Measurements from ENCODE around the gene DAPK2. TPM values are rescaled to one million over a fixed set of nuclear protein-coding genes. Genes with fewer than 3 reads are reported as not detected.

DAPK2 gene
- total and polyA plus RNA-seq, 2 donors (not counting 1 experiment from before 2014, with no cell fraction given) = 8.3 to 31.9 TPM

- Histone ChIP-seq H3K36me3 (replicated peaks in 1 of 2; ENCODE audit: control extremely low read depth in 1 of 2, control insufficient read depth in 1 of 2, extremely low read depth in 1 of 2, insufficient read depth in 2 of 2, low read length in 1 of 2) (no peaks in the 10 kb centered on the region), H4K20me1 (ENCODE audit: control insufficient read depth, insufficient read depth, low read length, poor library complexity, severe bottlenecking) (no peaks in the 10 kb centered on the region), H3K27ac (ENCODE audit: low read length in 2 of 2) (no peak overlapping the region), H3K4me2 (replicated peaks; ENCODE audit: low read depth, low read length, poor library complexity, severe bottlenecking) (no peak overlapping the region), H3K4me3 (ENCODE audit: control extremely low read depth in 1 of 5, extremely low read depth in 1 of 5, insufficient read depth in 1 of 5, low read depth in 2 of 5, low read length in 4 of 5) (no peak overlapping the region), H3K27me3 (replicated peaks in 1 of 4; ENCODE audit: control extremely low read depth in 1 of 4, control insufficient read depth in 3 of 4, insufficient read depth in 4 of 4, low read length in 3 of 4) (no peaks in the 10 kb centered on the region), H3K9me3 (ENCODE audit: control extremely low read depth in 1 of 3, control insufficient read depth in 2 of 3, insufficient read depth in 1 of 3, low read length in 2 of 3) (no peaks in the 10 kb centered on the region), H2AFZ (ENCODE audit: insufficient read depth, low read depth, low read length, poor library complexity, severe bottlenecking) (no peak overlapping the region), H3K9ac (ENCODE audit: low read length) (no peak overlapping the region), H3K79me2 (ENCODE audit: control insufficient read depth, insufficient read depth, low read length) (no peaks in the 10 kb centered on the region), H3K4me1 (ENCODE audit: control insufficient read depth in 2 of 2, insufficient read depth in 2 of 2, low read length in 2 of 2) (no peaks in the 10 kb centered on the region)
- no peak for TF ChIP-seq CTCF (IDR thresholded peaks at IDR 0.05)
- no peak overlapping the region for H3K27ac Mint-ChIP-seq
- ChIA-PET CTCF (no interaction called here), POLR2A (no interaction called here)
- no peak overlapping the region for H3K4me3 Mint-ChIP-seq
- no peaks in the 10 kb centered on the region for H3K9me3 Mint-ChIP-seq (ENCODE audit: insufficient read depth)
- peaks cover 8% of the 10 kb centered on the region for H3K4me1 Mint-ChIP-seq
- intact Hi-C loops (cut with micrococcal nuclease) = no loop called here
- no peaks in the 10 kb centered on the region for H3K27me3 Mint-ChIP-seq
- DNase-seq (no peak), ATAC-seq (ENCODE audit: low read depth) (no peak)
- WGBS (ENCODE audit: insufficient coverage) = 95% methylated on average over 6 of the region's 8 CpGs
Measured at GRCh38 chr15:63923993-63924950, 122.0 kb downstream of the DAPK2 start.

GRCh38 chr15:63922916-63923315 lies 123.4 kb downstream of the DAPK2 start:
- no peaks in the 10 kb centered on the region for H3K9me3 ChIP-seq (ENCODE audit: control extremely low read depth in 1 of 3, control insufficient read depth in 2 of 3, insufficient read depth in 1 of 3, low read length in 2 of 3)
- H3K9ac ChIP-seq (ENCODE audit: low read length) = no peak overlapping the region
- no peak overlapping the region for H3K27ac ChIP-seq (ENCODE audit: low read length in 2 of 2)
- H3K36me3 ChIP-seq (replicated peaks in 1 of 2; ENCODE audit: control extremely low read depth in 1 of 2, control insufficient read depth in 1 of 2, extremely low read depth in 1 of 2, insufficient read depth in 2 of 2, low read length in 1 of 2) = no peaks in the 10 kb centered on the region
- peak overlapping the region; percentile 16 for H3K27ac Mint-ChIP-seq
- no peak overlapping the region for H2AFZ ChIP-seq (ENCODE audit: insufficient read depth, low read depth, low read length, poor library complexity, severe bottlenecking)
- peaks cover 8% of the 10 kb centered on the region for H3K4me1 Mint-ChIP-seq
- H3K4me2 ChIP-seq (replicated peaks; ENCODE audit: low read depth, low read length, poor library complexity, severe bottlenecking) = no peak overlapping the region
- no peak for ATAC-seq (ENCODE audit: low read depth)
- H3K27me3 ChIP-seq (replicated peaks in 1 of 4; ENCODE audit: control extremely low read depth in 1 of 4, control insufficient read depth in 3 of 4, insufficient read depth in 4 of 4, low read length in 3 of 4) = no peaks in the 10 kb centered on the region
- TF ChIP-seq EZH2 (IDR thresholded peaks at IDR 0.05; ENCODE audit: borderline replicate concordance, insufficient read depth, low read depth, low read length, poor library complexity, severe bottlenecking) (no peak), CTCF (IDR thresholded peaks at IDR 0.05) (no peak)
- no peaks in the 10 kb centered on the region for H3K4me1 ChIP-seq (ENCODE audit: control insufficient read depth in 2 of 2, insufficient read depth in 2 of 2, low read length in 2 of 2)
- CTCF ChIA-PET = interaction anchor here (0.8 kb wide), 1 partner anchor 33 kb away, joined by 3 read pairs; no protein-coding TSS in a partner anchor
- no peaks in the 10 kb centered on the region for H4K20me1 ChIP-seq (ENCODE audit: control insufficient read depth, insufficient read depth, low read length, poor library complexity, severe bottlenecking)
- H3K9me3 Mint-ChIP-seq (ENCODE audit: insufficient read depth) = no peaks in the 10 kb centered on the region
- 90% methylated on average over 16 of the region's 16 CpGs for WGBS (ENCODE audit: insufficient coverage)
- POLR2A ChIA-PET = interaction anchor here (0.6 kb wide), 1 partner anchor 37 kb away, joined by 4 read pairs; no protein-coding TSS in a partner anchor
- no peaks in the 10 kb centered on the region for H3K27me3 Mint-ChIP-seq
- intact Hi-C loops (cut with micrococcal nuclease) = no loop called here
- H3K4me3 Mint-ChIP-seq = no peak overlapping the region
- no peak for DNase-seq
- H3K79me2 ChIP-seq (ENCODE audit: control insufficient read depth, insufficient read depth, low read length) = no peaks in the 10 kb centered on the region
- no peak overlapping the region for H3K4me3 ChIP-seq (ENCODE audit: control extremely low read depth in 1 of 5, extremely low read depth in 1 of 5, insufficient read depth in 1 of 5, low read depth in 2 of 5, low read length in 4 of 5)

All from B cell (primary cell).